ENCODE data around the gene ACP5.

DNA sequence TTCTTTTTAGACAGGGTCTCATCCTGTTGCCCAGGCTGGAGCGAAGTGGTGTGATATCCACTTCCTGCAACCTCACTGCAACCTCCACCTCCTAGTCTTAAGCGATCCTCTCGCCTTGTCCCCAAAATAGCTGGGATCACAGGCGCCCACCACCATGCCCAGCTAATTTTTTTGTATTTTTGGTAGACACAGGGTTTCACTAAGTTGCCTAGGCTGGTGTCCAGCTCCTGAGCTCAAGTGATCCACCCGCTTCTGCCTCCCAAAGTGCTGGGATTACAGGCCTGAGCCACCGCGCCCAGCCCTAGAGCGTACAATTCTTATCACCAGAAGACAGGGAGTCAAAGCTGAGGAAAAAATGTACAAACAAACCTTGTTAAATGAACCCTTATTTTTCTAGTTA, 13.9 kb downstream of the ACP5 start:
- TF ChIP-seq, protein P1, sequence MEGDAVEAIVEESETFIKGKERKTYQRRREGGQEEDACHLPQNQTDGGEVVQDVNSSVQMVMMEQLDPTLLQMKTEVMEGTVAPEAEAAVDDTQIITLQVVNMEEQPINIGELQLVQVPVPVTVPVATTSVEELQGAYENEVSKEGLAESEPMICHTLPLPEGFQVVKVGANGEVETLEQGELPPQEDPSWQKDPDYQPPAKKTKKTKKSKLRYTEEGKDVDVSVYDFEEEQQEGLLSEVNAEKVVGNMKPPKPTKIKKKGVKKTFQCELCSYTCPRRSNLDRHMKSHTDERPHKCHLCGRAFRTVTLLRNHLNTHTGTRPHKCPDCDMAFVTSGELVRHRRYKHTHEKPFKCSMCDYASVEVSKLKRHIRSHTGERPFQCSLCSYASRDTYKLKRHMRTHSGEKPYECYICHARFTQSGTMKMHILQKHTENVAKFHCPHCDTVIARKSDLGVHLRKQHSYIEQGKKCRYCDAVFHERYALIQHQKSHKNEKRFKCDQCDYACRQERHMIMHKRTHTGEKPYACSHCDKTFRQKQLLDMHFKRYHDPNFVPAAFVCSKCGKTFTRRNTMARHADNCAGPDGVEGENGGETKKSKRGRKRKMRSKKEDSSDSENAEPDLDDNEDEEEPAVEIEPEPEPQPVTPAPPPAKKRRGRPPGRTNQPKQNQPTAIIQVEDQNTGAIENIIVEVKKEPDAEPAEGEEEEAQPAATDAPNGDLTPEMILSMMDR (IDR thresholded peaks at IDR 0.05), result no peak
- TF ChIP-seq POLR2A (IDR thresholded peaks at IDR 0.05), result no peak
